MM.1S (cell line): Measurements from ENCODE around the gene COL27A1.

Experiments used
- CTCF ChIP-seq: fragments of 300-600 bp; sonication (generic); IDR thresholded peaks from 2 replicates; pipeline ENCODE4 v1.5.1; 2016; ENCODE audit warnings: antibody characterized with exemption, low read length, mixed read lengths
- EZH2 ChIP-seq: fragments of 300-600 bp; sonication (generic); optimal IDR thresholded peaks from 2 replicates; pipeline ENCODE3; 2017; ENCODE audit warnings: low read depth, mild to moderate bottlenecking, antibody characterized with exemption, low read length, mixed read lengths

GRCh38 chr9:114289571-114290481 lies 134.5 kb downstream of the COL27A1 start:
- no peak for TF ChIP-seq CTCF
- no peak for TF ChIP-seq EZH2
